HG03045 (cell line): ENCODE results near the gene NELFA.

Experiments used
- ATAC-seq: cut with Tn5 transposase; IDR thresholded peaks from one replicate; pipeline ENCODE4 v1.9.1; 2021; ENCODE audit warnings: mild to moderate bottlenecking, moderate library complexity; ENCODE audit not compliant: unreplicated experiment

NELFA gene

DNA sequence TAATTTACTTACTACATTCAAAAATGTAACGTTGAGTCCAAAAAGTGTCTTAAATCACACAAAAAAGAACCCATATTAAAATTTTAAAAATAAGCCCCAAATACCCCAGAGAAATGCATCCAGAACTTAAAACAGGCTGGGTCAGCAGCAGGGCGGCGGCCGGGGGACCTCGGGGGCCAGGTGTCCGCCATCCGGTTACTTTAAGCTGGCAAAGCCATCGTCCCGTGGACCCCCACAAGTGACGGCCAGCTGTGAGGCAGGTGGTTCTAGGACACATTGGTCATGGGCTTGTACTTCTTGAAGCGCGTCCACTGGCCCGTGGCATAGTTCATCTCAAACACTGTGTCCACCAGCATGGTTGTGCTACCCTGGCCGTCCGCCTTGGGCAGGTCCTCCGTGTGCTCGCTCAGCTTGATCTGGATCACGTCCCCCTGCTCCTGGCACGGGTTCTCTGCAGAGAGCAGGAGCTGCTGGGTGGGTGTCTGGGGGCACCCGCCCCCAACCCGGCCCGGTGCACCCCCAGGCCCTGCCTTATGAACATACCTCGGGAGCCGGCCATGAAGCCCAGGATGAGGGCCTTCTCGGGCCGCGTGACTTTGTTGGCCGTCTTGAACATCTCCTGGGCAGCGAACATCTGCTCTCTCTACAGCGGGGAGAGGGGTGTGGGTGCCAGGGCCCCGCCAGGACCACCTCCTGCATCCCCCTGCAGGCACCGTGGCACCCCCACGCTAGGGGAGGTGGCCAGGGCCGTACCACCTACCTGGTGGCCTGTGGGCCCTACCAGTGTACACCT lies 25.5 kb downstream of the NELFA start:
- no peak for ATAC-seq

- no peak for ATAC-seq
Observed at GRCh38 chr4:1982124-1983052, 26.4 kb downstream of the NELFA start.

DNA sequence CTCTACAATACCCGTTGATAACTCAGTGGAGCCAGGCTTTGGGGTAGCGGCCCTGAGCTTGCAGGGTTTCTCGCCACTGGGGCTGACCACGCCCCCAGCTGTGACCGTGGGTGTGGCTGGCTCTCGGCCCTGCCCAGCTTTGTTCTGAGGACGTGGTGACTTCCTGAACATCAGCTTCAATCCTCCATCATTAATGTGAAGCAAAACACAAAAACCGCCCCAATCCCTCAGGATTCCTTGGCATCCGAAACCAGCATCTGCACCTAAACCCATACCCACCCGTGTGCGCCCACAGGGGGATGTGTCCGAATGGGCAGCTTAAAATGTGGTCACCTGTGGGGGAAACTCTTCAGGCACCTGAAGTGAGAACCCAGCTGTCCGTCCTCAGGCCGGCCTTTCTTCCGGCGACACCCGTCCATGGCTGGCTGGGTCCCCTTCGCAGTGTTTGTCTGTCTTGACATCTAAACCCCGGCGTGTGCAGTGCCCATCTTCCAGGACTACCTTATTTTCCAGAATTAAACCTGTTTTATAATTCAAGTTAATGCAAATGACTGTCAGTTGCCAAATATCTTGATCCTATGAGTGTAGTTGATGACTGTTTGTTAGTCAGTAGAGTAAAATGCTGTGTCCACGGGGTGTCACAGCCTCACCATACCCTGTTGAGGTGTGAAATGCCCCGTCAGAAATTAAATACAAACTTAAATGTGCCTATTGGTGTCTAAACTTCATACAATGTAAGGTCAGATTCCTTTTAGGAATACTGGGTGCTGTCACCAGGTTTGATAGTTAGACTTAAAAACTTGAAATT lies 27.3 kb downstream of the NELFA start:
- no peak for ATAC-seq

- ATAC-seq, result no peak
Observed at GRCh38 chr4:1980561-1981041, 28.2 kb downstream of the NELFA start.

DNA sequence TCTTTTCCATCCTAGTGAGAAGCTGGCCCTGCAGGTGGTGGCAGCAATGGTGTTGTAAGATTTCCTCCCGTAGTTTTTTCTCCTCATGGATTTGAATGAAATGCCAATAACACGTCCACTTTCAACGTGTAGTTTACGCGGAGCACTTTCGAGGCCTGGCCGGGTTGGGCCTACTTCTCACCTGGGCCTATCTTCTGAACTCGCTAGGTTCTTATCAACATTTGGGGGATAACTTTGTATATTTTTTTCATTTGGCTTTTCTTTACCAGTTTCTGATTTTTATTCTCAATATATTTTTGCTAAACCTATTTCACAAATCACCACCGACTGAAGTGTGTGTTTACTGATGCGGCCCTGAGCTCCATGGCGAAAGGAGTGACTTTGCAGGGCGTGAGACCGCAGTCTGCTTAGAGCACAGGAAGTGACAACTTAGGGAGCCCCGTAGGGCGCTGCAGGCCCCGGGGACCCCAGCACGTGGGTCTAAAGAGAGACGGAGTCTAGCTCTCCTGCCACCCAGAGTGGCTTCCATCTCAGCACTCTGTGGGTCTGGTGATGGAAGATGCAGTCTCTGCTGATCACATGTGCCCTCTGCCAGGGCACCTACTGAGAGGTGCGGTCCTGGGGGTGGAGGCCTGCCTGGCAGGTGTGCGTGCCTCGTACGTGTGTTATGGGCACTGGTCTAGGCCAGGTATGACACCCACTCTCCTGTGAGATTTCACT lies 29.1 kb downstream of the NELFA start:
- no peak for ATAC-seq

GRCh38 chr4:1978741-1979476 lies 29.9 kb downstream of the NELFA start:
- ATAC-seq, result no peak

DNA sequence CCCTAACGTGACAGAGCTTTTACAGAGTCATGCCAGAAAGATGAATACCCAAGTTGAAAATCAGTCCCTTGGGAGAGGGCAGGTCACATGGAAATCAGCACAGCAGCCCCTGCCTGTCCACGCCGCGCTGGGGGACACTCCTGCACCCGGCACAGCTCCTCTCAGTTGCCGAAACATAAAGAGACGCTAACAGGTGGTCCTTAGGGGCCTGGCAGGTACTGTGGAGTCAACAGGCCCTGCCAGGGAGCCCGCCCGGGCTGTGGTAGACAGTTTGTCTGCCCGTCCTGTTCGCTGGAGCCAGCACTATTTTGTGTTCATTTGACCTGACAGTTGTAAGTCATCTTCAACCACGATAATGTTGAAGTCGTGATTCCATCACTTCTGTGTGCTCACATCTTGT lies 30.5 kb downstream of the NELFA start:
- ATAC-seq, result no peak

GRCh38 chr4:1976416-1977352 lies 32.1 kb downstream of the NELFA start:
- ATAC-seq, result no peak

DNA sequence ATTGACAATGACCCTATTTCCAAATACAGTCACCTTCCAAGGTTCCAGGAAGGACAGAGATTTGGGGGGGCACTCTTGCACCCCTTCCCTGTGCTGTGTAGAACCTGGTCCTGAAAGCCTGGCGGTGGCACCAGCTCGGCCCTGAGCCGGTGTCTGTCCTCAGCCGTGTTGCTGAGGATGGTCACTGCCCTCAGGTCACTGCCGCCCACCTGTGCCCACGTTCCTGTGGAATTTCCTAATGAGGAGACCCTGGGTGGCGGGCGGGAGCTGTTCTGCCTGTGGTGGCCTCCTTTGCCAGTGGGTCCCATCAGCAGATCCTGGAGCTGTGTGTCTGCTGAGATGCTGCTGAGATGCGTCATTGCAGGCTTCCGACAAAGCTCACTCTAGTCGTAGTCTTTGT lies 32.9 kb downstream of the NELFA start:
- ATAC-seq, result no peak

- no peak for ATAC-seq
Observed at GRCh38 chr4:1975391-1975801, 33.4 kb downstream of the NELFA start.

- ATAC-seq, result no peak
Observed at GRCh38 chr4:1974840-1975239, 33.9 kb downstream of the NELFA start.

DNA sequence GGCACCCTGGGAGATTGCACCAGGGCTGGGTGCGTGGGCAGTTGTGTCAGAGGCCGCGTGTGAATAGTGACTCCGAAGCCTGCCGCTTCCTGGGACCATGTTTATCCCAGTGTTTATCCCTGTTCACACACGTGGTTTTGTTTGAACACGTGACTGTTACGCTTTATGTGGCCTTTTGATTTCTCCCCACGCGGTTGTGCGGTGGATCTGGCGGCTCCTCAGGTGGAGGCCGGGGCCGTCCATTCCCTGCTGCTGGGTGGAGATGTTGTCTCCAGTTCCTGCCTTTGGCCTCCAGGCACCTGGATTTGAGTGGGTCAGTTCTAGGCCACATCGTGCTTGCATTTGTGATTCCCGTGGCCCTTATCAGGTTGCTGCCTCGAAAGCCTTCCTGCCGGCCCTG lies 35.1 kb downstream of the NELFA start:
- no peak for ATAC-seq

- ATAC-seq, result no peak
Observed at GRCh38 chr4:1973218-1973617, 35.6 kb downstream of the NELFA start.

DNA sequence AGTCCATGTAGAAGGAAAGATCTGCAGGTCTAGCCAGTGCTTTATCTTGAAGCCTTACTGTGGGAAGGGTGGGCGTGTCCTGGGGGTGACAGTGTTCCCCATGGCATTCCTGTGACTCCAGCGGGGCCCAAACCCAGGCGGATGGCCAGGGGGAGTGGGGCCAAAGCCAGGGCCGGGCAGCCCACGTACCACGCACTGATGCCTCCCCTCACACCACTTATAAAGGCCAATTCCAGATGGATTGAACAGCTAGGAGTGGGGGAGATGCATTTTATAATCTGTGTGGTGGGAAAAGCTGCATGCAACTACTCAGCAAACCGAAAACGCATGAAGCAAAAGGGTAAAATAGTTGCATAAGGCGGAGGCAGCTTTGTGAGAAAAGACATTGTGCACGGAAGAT lies 36.4 kb downstream of the NELFA start:
- ATAC-seq, result no peak

DNA sequence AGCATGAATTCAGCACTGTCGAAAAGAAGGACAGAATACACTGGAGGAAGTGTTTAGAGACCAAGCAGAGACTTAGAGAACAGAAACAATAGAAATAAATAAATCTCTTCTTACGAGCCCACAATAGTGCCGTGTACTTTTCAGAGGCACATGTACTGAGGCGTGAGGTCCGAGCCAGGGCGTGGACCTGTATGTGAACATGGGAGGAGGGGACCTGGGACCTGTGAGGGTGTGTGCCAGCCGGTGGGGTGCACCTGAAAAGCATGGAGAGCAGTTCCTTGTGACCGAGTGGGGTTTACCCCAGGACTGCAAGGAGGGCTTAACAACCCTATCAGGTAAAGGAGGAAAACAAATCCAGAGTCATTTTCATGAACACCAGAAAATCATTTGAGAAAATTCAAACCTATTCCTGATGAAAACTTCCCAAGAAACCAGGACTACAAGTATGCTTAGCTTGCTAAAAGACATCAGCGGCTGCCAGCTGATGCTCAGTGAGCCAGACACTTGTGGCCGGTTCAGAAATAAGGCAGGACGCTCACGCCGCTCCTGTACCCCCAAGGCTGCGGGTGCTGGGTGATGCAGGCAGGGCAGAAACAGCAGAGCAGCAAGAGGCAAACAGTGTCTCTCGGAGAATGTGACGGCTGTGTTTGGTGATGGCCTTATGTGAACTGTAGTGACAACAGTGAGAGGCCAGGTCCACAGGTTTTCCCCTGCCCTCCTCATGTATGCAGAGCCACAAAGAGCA lies 37.1 kb downstream of the NELFA start:
- no peak for ATAC-seq

DNA sequence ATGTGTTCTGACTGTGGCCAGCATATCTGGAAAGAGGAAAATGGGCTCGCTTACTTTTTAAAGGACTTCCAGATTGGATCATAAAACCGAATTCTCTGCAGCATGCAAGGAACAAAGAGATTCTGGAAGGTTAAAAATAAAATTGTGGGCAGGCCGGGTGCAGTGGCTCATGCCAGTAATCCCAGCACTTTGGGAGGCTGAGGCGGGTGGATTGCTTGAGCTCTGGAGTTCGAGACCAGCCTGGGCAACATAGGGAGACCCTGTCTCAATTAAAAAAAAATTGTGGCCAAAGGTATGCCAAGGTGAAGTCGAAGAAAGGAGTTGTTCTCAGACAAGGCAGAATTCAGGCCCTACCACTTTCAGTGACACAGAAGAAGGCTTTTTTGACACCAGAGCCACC lies 37.8 kb downstream of the NELFA start:
- ATAC-seq, result no peak

- no peak for ATAC-seq
Observed at GRCh38 chr4:1969928-1970723, 38.6 kb downstream of the NELFA start.
